SIG-M5 treated with dmso at 0.1 percent for 504 hours (cell line): ENCODE measurements around the gene EFTUD2.

Experiments
- DNase-seq: peaks from one replicate; lab custom pipeline; 2025; ENCODE audit not compliant: unreplicated experiment; lab: John Stamatoyannopoulos, UW

The EFTUD2 gene

GRCh38 chr17:44925731-44926697, 26.8 kb upstream of the EFTUD2 start:
- no peak for DNase-seq

- DNase-seq, result no peak
Observed at GRCh38 chr17:44924107-44924544, 24.9 kb upstream of the EFTUD2 start.

- no peak for DNase-seq
Observed at GRCh38 chr17:44922746-44923470, 23.7 kb upstream of the EFTUD2 start.

- no peak for DNase-seq
Observed at GRCh38 chr17:44922136-44922535, 22.9 kb upstream of the EFTUD2 start.

GRCh38 chr17:44921122-44921882, 22.1 kb upstream of the EFTUD2 start:
- DNase-seq, result no peak

- no peak for DNase-seq
Observed at GRCh38 chr17:44920565-44920940, 21.3 kb upstream of the EFTUD2 start.

- peak; percentile 58 for DNase-seq
Observed at GRCh38 chr17:44919885-44920564, 20.8 kb upstream of the EFTUD2 start.

GRCh38 chr17:44919411-44919810, 20.2 kb upstream of the EFTUD2 start:
- DNase-seq, result no peak

GRCh38 chr17:44918006-44918405, 18.8 kb upstream of the EFTUD2 start:
- no peak for DNase-seq

- no peak for DNase-seq
Observed at GRCh38 chr17:44917456-44917855, 18.2 kb upstream of the EFTUD2 start.

- DNase-seq, result no peak
Observed at GRCh38 chr17:44916781-44917241, 17.6 kb upstream of the EFTUD2 start.

- DNase-seq, result peak; percentile 24
Observed at GRCh38 chr17:44915862-44916780, 16.9 kb upstream of the EFTUD2 start.

GRCh38 chr17:44915321-44915726, 16.1 kb upstream of the EFTUD2 start, which contains the start of gene GFAP:
Gene GFAP, minus strand, starts transcription at chr17:44915500. Its CDS starts 14 bp downstream, at chr17:44915486.
- DNase-seq, result no peak

GRCh38 chr17:44914698-44915271, 15.5 kb upstream of the EFTUD2 start:
- DNase-seq, result no peak

- no peak for DNase-seq
Observed at GRCh38 chr17:44914148-44914547, 14.9 kb upstream of the EFTUD2 start.

GRCh38 chr17:44913676-44914075, 14.4 kb upstream of the EFTUD2 start:
- no peak for DNase-seq

- no peak for DNase-seq
Observed at GRCh38 chr17:44912763-44913544, 13.7 kb upstream of the EFTUD2 start.
